Neuronal stem cell (in vitro differentiated cells): ENCODE data around the gene ASS1.
A peak's percentile ranks its signal among the peaks of the same experiment; 100 is the strongest.

Experiments used
- DNase-seq: peaks from one replicate; pipeline ENCODE4 v3.0.0-alpha.2; 2013; ENCODE audit warnings: low spot score
- H2AFZ ChIP-seq: one replicate; pipeline ENCODE4 v1.6.1; 2013; ENCODE audit warnings: mild to moderate bottlenecking, low read length, inconsistent platforms
- H2AK5ac ChIP-seq: 2 replicates; pipeline ENCODE4 v1.6.1; 2013; ENCODE audit warnings: low read depth, mild to moderate bottlenecking, inconsistent platforms, low read length, moderate library complexity, mixed read lengths
- H2BK120ac ChIP-seq: 2 replicates; pipeline ENCODE4 v1.6.1; 2013; ENCODE audit warnings: low read depth, mild to moderate bottlenecking, inconsistent platforms, low read length, moderate library complexity, mixed read lengths
- H2BK12ac ChIP-seq: one replicate; pipeline ENCODE4 v1.6.1; 2013; ENCODE audit warnings: low read length, inconsistent platforms
- H2BK15ac ChIP-seq: 2 replicates; pipeline ENCODE4 v1.6.1; 2013; ENCODE audit warnings: mild to moderate bottlenecking, low read length, inconsistent platforms, mixed read lengths
- H2BK5ac ChIP-seq: one replicate; pipeline ENCODE4 v1.6.1; 2013; ENCODE audit warnings: inconsistent platforms, mild to moderate bottlenecking, low read length, moderate library complexity
- H3K14ac ChIP-seq: one replicate; pipeline ENCODE4 v1.6.1; 2013; ENCODE audit warnings: low read length, inconsistent platforms
- H3K18ac ChIP-seq: 2 replicates; pipeline ENCODE4 v1.6.1; 2013; ENCODE audit warnings: low read length, inconsistent platforms
- H3K23ac ChIP-seq: 2 replicates; pipeline ENCODE4 v1.6.1; 2013; ENCODE audit warnings: low read depth, mild to moderate bottlenecking, mixed read lengths, low read length, inconsistent platforms; ENCODE audit not compliant: poor library complexity
- H3K27ac ChIP-seq: replicated peaks from 3 replicates; pipeline ENCODE4 v1.5.1; 2013; ENCODE audit warnings: low read length, inconsistent platforms
- H3K27me3 ChIP-seq, 3 experiments: 2 replicates each; pipeline ENCODE4 v1.6.1; 2013; ENCODE audit warnings: low read length in 3 of 3, mild to moderate bottlenecking in 2 of 3, inconsistent platforms in 1 of 3, low read depth in 1 of 3, mixed read lengths in 1 of 3, moderate library complexity in 1 of 3; ENCODE audit not compliant: control insufficient read depth in 3 of 3, insufficient read depth in 3 of 3
- H3K36me3 ChIP-seq, 2 donors: replicated peaks in 1 of 2; 2 replicates each; pipeline ENCODE4 v1.6.1; 2013; ENCODE audit warnings: low read length in 2 of 2; ENCODE audit not compliant: control insufficient read depth in 2 of 2, insufficient read depth in 2 of 2
- H3K4ac ChIP-seq: 2 replicates; pipeline ENCODE4 v1.6.1; 2013; ENCODE audit warnings: inconsistent platforms, mild to moderate bottlenecking, low read length, moderate library complexity
- H3K4me1 ChIP-seq, 2 donors: 1 replicate in 1 of 2; 2 replicates in 1 of 2; pipeline ENCODE4 v1.6.1; 2013; ENCODE audit warnings: low read length in 2 of 2, low read depth in 1 of 2; ENCODE audit not compliant: control insufficient read depth in 2 of 2, insufficient read depth in 1 of 2
- H3K4me2 ChIP-seq: one replicate; pipeline ENCODE4 v1.6.1; 2013; ENCODE audit warnings: mild to moderate bottlenecking, low read length, inconsistent platforms; ENCODE audit not compliant: insufficient read depth, poor library complexity, severe bottlenecking
- H3K4me3 ChIP-seq, 2 donors: 2 replicates each; pipeline ENCODE4 v1.5.1; 2013; ENCODE audit warnings: low read length in 2 of 2, mild to moderate bottlenecking in 2 of 2, inconsistent platforms in 1 of 2, moderate library complexity in 1 of 2
- H3K79me1 ChIP-seq: one replicate; pipeline ENCODE4 v1.6.1; 2013; ENCODE audit warnings: low read depth, mild to moderate bottlenecking, inconsistent platforms, low read length, moderate library complexity
- H3K9ac ChIP-seq: one replicate; pipeline ENCODE4 v1.6.1; 2013; ENCODE audit warnings: mild to moderate bottlenecking, low read depth, low read length, inconsistent platforms; ENCODE audit not compliant: poor library complexity
- H3K9me3 ChIP-seq, 2 donors: replicated peaks in 1 of 2; 2 replicates each; pipeline versions ENCODE3 to v1.6.1; 2013; ENCODE audit warnings: low read length in 2 of 2, mild to moderate bottlenecking in 2 of 2, inconsistent platforms in 1 of 2, low read depth in 1 of 2, mixed read lengths in 1 of 2, moderate library complexity in 1 of 2; ENCODE audit not compliant: control insufficient read depth in 2 of 2, insufficient read depth in 1 of 2
- H4K8ac ChIP-seq: one replicate; pipeline ENCODE4 v1.6.1; 2013; ENCODE audit warnings: low read depth, mild to moderate bottlenecking, inconsistent platforms, low read length, moderate library complexity
- H4K91ac ChIP-seq: one replicate; pipeline ENCODE4 v1.6.1; 2013; ENCODE audit warnings: low read length, low read depth, mild to moderate bottlenecking, inconsistent platforms; ENCODE audit not compliant: poor library complexity
- WGBS, 2 donors: extraction: QIAGEN DNeasy Blood & Tissue Kit; methylation state at CpG; one replicate each; pipeline ENCODE4 v1.1.7; 2013; ENCODE audit warnings: missing lambda C conversion rate in 2 of 2, mixed read lengths in 1 of 2; ENCODE audit not compliant: insufficient read length in 2 of 2, insufficient replicate concordance in 1 of 2; ENCODE audit errors: extremely low coverage in 2 of 2; 5-methylcytosine and 5-hydroxymethylcytosine counted together

Gene ASS1

GRCh38 chr9:130445268-130445983 is 665 bp downstream of the ASS1 start:
- peak overlapping the region; percentile 35 to 80 for H3K4me3 ChIP-seq
- peak overlapping the region; percentile 25 for H3K23ac ChIP-seq
- H3K79me1 ChIP-seq: no peaks in the 10 kb centered on the region
- peak overlapping the region; percentile 91 for H2BK15ac ChIP-seq
- H4K91ac ChIP-seq: no peak overlapping the region
- peaks cover 3 to 4% of the 10 kb centered on the region in 2 donors for H3K9me3 ChIP-seq
- H3K4me2 ChIP-seq: peak overlapping the region; percentile 96
- peak overlapping the region; percentile 83 for H3K9ac ChIP-seq
- H3K36me3 ChIP-seq: no peaks in the 10 kb centered on the region
- peak overlapping the region; percentile 32 for H2AK5ac ChIP-seq
- WGBS, 2 donors: no CpG with 5 or more reads among the region's 30 CpGs
- no peak overlapping the region for H3K14ac ChIP-seq
- H3K18ac ChIP-seq: peak overlapping the region; percentile 90
- H3K4ac ChIP-seq: peak overlapping the region; percentile 70
- H4K8ac ChIP-seq: no peak overlapping the region
- peak overlapping the region; percentile 5 for H2BK5ac ChIP-seq
- H2BK120ac ChIP-seq: no peak overlapping the region
- peak overlapping the region; percentile 88 for H2AFZ ChIP-seq
- peaks cover 0 to 52% (median 13%) of the 10 kb centered on the region in 3 experiments for H3K27me3 ChIP-seq
- no peak for DNase-seq
- H3K4me1 ChIP-seq: peaks cover 19 to 32% of the 10 kb centered on the region in 2 donors
- peak overlapping the region; percentile 67 for H2BK12ac ChIP-seq
- H3K27ac ChIP-seq: no peak overlapping the region

- H2BK12ac ChIP-seq: no peak overlapping the region
- H3K18ac ChIP-seq: peak overlapping the region; percentile 90
- no peak overlapping the region for H3K14ac ChIP-seq
- WGBS, 2 donors: no CpG with 5 or more reads among the region's 16 CpGs
- no peak overlapping the region for H3K23ac ChIP-seq
- peak overlapping the region; percentile 12 for H3K27ac ChIP-seq
- no peak for DNase-seq
- peak overlapping the region; percentile 48 for H3K4me2 ChIP-seq
- peaks cover 19 to 34% of the 10 kb centered on the region in 2 donors for H3K4me1 ChIP-seq
- no peaks in the 10 kb centered on the region for H3K36me3 ChIP-seq
- H4K8ac ChIP-seq: no peak overlapping the region
- H2BK15ac ChIP-seq: peak overlapping the region; percentile 29
- H3K4me3 ChIP-seq: no peak overlapping the region
- H2BK5ac ChIP-seq: peak overlapping the region; percentile 5
- peak overlapping the region; percentile 28 for H3K4ac ChIP-seq
- no peak overlapping the region for H4K91ac ChIP-seq
- no peaks in the 10 kb centered on the region for H3K9me3 ChIP-seq
- peak overlapping the region; percentile 88 for H2AFZ ChIP-seq
- peaks cover 0 to 52% (median 13%) of the 10 kb centered on the region in 3 experiments for H3K27me3 ChIP-seq
- peak overlapping the region; percentile 61 for H2AK5ac ChIP-seq
- H3K9ac ChIP-seq: peak overlapping the region; percentile 55
- H3K79me1 ChIP-seq: no peaks in the 10 kb centered on the region
- H2BK120ac ChIP-seq: no peak overlapping the region
Measured at GRCh38 chr9:130446101-130446861, 1.5 kb downstream of the ASS1 start.

GRCh38 chr9:130447193-130447816 is 2.5 kb downstream of the ASS1 start:
- Histone ChIP-seq H4K8ac (no peak overlapping the region), H3K36me3 (no peaks in the 10 kb centered on the region), H3K4me2 (no peak overlapping the region), H3K79me1 (no peaks in the 10 kb centered on the region), H3K18ac (no peak overlapping the region), H2BK120ac (no peak overlapping the region), H3K23ac (no peak overlapping the region), H3K14ac (no peak overlapping the region), H4K91ac (peak overlapping the region; percentile 28), H3K4ac (no peak overlapping the region), H2BK12ac (peak overlapping the region; percentile 24), H3K9me3 (no peaks in the 10 kb centered on the region), H2BK15ac (peak overlapping the region; percentile 29), H3K27me3 (peaks cover 0 to 52% (median 13%) of the 10 kb centered on the region in 3 experiments), H3K27ac (no peak overlapping the region), H3K4me1 (peaks cover 19 to 38% of the 10 kb centered on the region in 2 donors), H3K4me3 (no peak overlapping the region), H2BK5ac (no peak overlapping the region), H2AK5ac (no peak overlapping the region), H3K9ac (no peak overlapping the region), H2AFZ (no peak overlapping the region)
- no peak for DNase-seq
- WGBS, 2 donors: no CpG with 5 or more reads among the region's 12 CpGs
